HL-60 (cell line): ENCODE measurements around the gene TMEM174.

Source experiments
- TF ChIP-seq, protein P1 (sequence below): IDR thresholded peaks from 2 replicates; pipeline ENCODE4 v1.6.1; 2012; ENCODE audit warnings: low read depth; ENCODE audit not compliant: insufficient replicate concordance
- TF ChIP-seq, protein P2 (sequence below): IDR thresholded peaks from one replicate; pipeline ENCODE4 v1.5.1; 2011; ENCODE audit warnings: low read length, control low read depth, inconsistent platforms; ENCODE audit not compliant: insufficient read depth

DNA sequence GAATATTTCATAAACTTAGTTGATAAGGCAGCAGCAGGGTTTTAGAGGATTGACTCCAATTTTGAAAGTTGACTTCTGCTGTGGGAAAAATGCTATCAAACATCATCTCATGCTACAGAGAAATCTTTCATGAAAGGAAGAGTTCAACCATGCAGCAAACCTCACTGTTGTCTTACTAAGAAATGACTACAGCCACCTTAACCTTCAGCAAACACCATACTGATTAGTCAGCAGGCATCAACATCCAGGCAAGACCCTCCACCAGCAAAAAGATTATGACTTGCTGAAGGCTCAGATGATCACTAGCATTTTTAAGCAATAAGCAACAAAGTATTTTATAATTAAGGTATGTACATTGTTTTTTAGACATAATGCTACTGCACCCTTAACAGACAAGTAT lies 7.6 kb downstream of the TMEM174 start:
- TF ChIP-seq, protein P1, sequence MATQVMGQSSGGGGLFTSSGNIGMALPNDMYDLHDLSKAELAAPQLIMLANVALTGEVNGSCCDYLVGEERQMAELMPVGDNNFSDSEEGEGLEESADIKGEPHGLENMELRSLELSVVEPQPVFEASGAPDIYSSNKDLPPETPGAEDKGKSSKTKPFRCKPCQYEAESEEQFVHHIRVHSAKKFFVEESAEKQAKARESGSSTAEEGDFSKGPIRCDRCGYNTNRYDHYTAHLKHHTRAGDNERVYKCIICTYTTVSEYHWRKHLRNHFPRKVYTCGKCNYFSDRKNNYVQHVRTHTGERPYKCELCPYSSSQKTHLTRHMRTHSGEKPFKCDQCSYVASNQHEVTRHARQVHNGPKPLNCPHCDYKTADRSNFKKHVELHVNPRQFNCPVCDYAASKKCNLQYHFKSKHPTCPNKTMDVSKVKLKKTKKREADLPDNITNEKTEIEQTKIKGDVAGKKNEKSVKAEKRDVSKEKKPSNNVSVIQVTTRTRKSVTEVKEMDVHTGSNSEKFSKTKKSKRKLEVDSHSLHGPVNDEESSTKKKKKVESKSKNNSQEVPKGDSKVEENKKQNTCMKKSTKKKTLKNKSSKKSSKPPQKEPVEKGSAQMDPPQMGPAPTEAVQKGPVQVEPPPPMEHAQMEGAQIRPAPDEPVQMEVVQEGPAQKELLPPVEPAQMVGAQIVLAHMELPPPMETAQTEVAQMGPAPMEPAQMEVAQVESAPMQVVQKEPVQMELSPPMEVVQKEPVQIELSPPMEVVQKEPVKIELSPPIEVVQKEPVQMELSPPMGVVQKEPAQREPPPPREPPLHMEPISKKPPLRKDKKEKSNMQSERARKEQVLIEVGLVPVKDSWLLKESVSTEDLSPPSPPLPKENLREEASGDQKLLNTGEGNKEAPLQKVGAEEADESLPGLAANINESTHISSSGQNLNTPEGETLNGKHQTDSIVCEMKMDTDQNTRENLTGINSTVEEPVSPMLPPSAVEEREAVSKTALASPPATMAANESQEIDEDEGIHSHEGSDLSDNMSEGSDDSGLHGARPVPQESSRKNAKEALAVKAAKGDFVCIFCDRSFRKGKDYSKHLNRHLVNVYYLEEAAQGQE, result no peak
- TF ChIP-seq, protein P2, sequence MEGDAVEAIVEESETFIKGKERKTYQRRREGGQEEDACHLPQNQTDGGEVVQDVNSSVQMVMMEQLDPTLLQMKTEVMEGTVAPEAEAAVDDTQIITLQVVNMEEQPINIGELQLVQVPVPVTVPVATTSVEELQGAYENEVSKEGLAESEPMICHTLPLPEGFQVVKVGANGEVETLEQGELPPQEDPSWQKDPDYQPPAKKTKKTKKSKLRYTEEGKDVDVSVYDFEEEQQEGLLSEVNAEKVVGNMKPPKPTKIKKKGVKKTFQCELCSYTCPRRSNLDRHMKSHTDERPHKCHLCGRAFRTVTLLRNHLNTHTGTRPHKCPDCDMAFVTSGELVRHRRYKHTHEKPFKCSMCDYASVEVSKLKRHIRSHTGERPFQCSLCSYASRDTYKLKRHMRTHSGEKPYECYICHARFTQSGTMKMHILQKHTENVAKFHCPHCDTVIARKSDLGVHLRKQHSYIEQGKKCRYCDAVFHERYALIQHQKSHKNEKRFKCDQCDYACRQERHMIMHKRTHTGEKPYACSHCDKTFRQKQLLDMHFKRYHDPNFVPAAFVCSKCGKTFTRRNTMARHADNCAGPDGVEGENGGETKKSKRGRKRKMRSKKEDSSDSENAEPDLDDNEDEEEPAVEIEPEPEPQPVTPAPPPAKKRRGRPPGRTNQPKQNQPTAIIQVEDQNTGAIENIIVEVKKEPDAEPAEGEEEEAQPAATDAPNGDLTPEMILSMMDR, result no peak
